Measurements from ENCODE around the gene TTC17.

The TTC17 gene

GRCh38 chr11:43511959-43512358, 153.2 kb downstream of the TTC17 start:
- DNase-seq = no peak
- intact Hi-C loops (cut with DNase I) = no loop called here

DNA sequence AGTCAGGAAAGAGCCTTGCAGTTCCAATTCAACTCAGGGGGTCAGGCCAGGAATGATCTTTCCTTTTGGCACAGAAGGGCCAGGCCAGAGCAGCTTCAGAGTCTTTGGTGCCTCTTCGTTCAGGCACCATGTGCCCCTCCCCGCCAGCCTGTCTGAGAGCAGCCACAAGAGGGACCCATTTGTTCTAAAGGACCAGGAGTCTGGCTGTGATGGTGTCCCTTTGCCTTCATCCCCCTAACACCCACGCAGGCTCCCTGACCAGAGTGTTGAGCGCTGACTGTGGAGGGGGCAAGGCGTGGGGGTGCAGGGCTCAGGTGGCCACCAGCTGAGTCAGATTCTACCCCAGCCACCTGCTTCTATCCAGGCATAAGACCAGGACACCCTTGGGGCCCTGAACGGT, 156.4 kb downstream of the TTC17 start:
- intact Hi-C loops (cut with DNase I) = no loop called here
- peak in 18 of 42 donors; percentile 6 to 54 (median 22) for DNase-seq

DNA sequence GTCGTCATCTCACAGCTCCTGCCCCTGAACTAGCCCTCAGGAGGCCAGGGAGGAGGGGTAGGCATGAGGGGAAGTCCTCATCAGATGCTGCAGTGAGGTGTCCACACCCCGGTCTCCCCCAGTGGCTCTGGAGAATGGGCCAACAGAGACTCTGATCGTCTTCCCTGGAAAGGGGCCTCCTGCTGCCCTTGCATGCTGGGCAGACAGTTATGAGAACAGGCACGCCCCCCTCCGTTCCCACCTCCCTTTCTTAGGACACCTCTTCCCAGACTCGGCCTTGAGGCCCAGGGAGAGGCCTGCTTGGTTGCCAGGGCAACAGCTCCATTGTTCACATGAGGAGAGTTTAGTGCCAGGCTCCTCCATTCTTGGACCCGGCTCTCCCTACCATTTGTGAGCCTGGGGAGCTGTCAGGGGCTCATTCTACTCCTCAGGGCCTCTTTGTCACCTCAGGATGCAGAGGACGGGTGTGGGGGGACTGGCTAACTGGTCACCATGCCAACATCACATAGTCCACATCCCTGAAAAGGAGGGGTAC, 157.7 kb downstream of the TTC17 start:
- no peak for DNase-seq

DNA sequence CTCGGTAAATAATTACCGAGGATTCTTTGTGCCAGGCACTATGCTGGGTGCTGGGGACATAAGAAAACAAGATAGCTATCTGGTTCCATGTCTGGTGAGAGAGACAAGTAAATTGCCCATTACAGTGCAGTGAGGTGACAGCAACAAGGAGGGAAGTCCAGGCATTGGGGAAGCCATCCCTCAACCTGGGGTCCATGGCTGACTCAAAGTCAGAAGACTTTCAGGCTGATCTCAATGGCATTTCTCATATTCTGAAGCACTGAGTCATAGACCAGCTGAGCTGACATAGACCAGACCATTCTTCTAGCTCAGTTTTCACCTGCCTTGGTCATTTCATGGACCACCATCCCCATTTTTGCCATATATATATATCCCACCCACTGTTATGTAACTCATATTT, 158.8 kb downstream of the TTC17 start:
- intact Hi-C loops (cut with DNase I) = no loop called here
- DNase-seq = no peak

More for the DNA sequence above, 157.7 kb downstream of the TTC17 start:
- intact Hi-C loops (cut with DNase I) = no loop called here

DNA sequence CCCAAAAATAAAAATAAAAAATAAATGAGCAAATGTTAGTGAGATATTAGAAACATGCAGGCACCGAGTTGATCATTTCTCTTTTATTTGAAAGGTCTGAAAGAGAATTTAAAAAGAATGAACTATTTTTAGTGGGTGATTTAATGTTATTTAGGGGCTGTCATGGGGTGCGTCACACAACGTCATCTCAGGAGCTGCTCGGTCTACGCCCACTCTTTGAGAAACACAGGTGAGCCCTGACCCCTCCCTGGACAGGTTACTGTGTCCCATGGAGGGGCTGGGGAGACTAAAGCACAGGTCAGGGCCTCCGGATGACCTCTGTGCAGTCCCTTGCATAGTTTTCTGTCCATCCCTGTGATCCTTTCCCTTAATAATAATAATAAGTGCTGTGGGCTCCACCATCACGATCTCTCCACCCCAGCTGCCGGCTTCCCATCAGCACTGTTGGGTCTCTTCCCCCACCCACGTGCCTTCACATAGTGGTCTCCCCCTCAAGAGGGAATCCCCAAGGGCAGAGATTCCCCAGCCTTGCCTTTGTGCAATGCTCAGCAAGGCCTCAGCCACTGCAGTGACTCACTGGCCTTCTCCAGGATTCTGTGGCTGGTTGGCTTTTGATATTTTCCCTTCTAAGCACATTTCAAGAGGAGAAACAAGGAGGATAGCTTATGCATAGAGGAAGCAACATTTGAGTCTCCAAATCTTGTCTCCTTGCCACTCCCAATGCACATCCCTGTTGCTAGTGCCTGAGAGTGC, 159.9 kb downstream of the TTC17 start:
- peak in 23 of 42 donors; percentile 9 to 71 (median 31) for DNase-seq
- intact Hi-C loops (cut with DNase I) = no loop called here

GRCh38 chr11:43521471-43521870, 162.8 kb downstream of the TTC17 start:
- DNase-seq = no peak
- intact Hi-C loops (cut with DNase I) = no loop called here

- DNase-seq = no peak
- intact Hi-C loops (cut with DNase I) = no loop called here
These were observed 164.9 kb downstream of the TTC17 start for GRCh38 chr11:43523632-43524031.

DNA sequence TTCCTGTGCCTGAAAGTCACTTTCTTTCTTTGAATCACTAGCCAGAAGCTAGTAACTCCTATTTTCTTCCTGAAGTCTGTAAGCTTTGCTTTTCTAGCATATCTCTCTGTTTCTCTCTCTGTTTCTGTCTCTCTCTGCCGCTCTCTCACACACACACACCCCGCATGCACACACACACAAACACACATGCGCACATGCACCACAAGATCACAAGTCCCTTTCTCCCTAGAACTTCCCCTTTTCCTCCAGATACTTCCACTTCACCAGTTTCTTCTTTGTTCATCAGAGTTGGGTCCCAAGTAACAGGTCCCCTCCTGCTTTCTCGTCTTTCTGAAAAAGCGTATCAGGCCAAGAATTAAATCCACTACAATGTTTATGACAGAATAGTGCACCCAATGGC, 173.3 kb downstream of the TTC17 start:
- DNase-seq = peak in 2 of 42 donors; percentile 27 to 29
- intact Hi-C loops (cut with DNase I) = no loop called here

GRCh38 chr11:43537833-43538615, 179.3 kb downstream of the TTC17 start:
- intact Hi-C loops (cut with DNase I) = no loop called here
- DNase-seq = no peak

DNA sequence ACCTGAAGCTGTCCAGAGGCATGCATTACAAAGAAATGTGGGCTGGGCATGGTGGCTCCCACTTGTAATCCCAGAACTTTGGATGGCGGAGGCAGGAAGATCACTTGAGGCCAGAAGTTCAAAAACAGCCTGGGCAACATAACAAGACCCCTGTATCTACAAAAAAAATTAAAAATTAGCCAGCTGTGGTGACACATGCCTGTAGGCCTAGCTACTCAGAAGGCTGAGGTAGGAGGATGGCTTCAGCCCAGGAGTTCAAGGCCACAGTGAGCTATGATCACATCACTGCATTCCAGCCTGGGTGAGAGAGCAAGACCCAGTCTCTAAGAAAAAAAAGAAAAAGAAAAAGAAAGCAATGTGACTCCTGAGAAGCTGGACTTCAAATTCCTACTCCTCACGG, 183.3 kb downstream of the TTC17 start:
- no peak for DNase-seq
- intact Hi-C loops (cut with DNase I) = no loop called here

DNA sequence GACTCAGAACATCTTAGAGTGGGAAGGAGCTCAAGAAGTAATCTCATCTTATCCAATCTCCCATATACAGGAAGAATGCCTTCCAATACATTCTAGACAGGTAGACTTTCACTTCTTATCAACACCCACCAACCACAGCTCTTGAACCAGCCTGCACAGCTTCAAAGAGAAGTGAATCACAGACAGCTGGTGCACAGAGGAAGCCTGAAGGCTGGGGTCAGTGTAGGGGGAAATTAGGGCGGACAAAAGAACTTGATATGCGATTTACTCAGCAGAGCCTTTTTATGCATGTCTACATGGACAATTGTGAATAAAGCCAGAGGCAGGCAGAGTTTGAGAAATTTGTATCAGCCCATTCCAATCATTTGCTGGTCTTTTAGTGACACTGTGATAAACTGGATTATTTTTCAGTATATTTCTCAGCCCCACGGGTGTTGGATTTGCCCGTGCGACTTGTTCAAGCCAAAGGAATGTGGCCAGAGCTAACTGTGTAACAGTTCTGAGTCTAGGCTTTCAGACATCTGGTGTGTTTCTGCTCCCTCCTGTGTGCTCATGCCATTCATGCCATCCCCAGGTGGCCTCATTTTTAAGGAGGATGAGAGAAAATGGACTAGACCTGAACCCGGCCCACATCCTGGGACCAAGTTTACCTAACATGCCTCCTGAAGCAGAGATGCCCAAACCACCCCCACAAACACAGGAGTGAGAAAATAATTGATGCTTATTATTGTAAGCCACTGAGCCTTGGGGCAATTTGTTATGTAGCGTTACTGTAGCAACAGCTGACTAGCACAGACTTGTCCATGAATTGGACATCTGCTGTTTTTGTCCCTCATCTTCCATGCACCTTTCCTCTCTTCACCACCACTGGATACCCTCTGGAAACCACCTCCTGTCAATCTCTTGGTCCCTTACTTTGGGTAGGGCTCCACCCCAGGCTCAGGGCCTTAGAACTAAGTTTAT, 184.3 kb downstream of the TTC17 start:
- DNase-seq = no peak
- intact Hi-C loops (cut with DNase I) = no loop called here
